Adipocyte (in vitro differentiated cells): ENCODE results near the gene INCA1.
A peak's percentile ranks its signal among the peaks of the same experiment; 100 is the strongest.

Experiments used
- DNase-seq: peaks from one replicate; pipeline ENCODE4 v3.0.0-alpha.2; 2015; ENCODE audit warnings: low read depth
- H3K27me3 ChIP-seq: replicated peaks from 2 replicates; pipeline ENCODE4 v1.7.0; 2013; ENCODE audit warnings: mild to moderate bottlenecking, low read length, moderate library complexity; ENCODE audit not compliant: control insufficient read depth, insufficient read depth
- H3K36me3 ChIP-seq: 2 replicates; pipeline ENCODE4 v1.7.0; 2013; ENCODE audit warnings: low read length, mild to moderate bottlenecking, moderate library complexity; ENCODE audit not compliant: control insufficient read depth, insufficient read depth, severe bottlenecking
- H3K4me1 ChIP-seq: 2 replicates; pipeline ENCODE4 v1.7.0; 2013; ENCODE audit warnings: mild to moderate bottlenecking, low read length, moderate library complexity; ENCODE audit not compliant: control insufficient read depth, insufficient read depth
- H3K4me3 ChIP-seq: 2 replicates; pipeline ENCODE4 v1.7.0; 2013; ENCODE audit warnings: mild to moderate bottlenecking, low read length, moderate library complexity
- H3K9ac ChIP-seq: 2 replicates; pipeline ENCODE4 v1.7.0; 2013; ENCODE audit warnings: mild to moderate bottlenecking, low read length, moderate library complexity
- H3K9me3 ChIP-seq: 2 replicates; pipeline ENCODE4 v1.7.0; 2013; ENCODE audit warnings: mild to moderate bottlenecking, low read length, moderate library complexity; ENCODE audit not compliant: control insufficient read depth

Gene INCA1

DNA sequence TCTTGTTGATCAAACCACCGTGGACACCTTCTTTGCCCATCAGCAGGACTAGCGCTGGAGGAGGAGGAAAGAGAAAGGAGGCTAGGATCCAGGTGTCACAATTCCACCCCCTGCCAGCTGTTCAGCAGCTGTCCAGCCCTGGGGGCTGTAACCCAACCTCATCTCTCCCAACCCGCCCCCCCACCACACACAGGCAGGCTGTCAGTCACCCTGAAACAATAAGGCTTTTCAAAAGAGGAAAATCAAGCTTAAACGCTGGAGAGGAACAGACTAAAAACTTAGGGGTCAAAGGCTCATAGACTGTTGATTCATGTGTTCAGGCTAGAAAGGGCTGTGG is 51.4 kb downstream of the INCA1 start:
- no peaks in the 10 kb centered on the region for H3K9me3 ChIP-seq
- H3K4me3 ChIP-seq: peak overlapping the region; percentile 98
- H3K4me1 ChIP-seq: peaks cover 51% of the 10 kb centered on the region
- H3K9ac ChIP-seq: peak overlapping the region; percentile 100
- H3K27me3 ChIP-seq: no peaks in the 10 kb centered on the region
- DNase-seq: peak; percentile 26
- H3K36me3 ChIP-seq: peaks cover 44% of the 10 kb centered on the region

DNA sequence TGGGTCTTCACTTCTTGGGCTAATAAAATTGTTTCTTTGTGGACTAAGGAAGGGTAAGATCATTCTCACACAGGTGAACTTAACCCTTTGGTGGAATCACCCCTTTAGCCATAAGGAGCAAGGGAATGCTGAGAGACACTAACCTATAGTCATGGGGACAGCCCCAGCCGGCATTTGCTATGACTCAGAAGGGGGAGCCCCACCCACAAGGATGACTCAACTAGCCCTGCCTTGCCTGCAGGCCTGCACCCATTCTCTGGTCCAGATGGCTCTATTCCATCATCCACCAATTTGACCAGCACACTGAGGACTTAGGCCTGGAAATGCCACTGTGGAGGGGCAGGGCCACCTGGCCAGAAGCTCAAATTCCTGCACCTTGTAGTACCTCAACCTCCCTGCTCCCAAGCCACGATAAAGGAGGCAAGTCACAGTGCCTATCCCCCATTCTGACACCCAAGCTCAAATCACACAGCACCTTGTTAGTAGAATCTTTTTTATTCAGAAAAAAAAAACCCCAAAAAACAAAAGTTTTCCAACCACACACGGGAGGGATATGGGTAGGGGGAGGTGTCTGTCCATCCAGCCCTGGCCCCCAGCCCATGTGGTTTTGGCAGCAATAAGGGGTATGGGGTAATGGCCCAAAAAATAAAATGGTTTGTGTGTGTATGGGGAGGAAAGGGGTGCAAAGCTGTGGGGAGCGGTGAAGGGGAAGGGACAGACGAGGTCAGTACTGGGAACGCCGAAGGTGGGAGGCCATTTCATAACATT is 52.0 kb downstream of the INCA1 start:
- Histone ChIP-seq H3K4me1 (peaks cover 47% of the 10 kb centered on the region), H3K9me3 (no peaks in the 10 kb centered on the region), H3K27me3 (no peaks in the 10 kb centered on the region), H3K36me3 (peaks cover 44% of the 10 kb centered on the region), H3K9ac (peak overlapping the region; percentile 100), H3K4me3 (peak overlapping the region; percentile 98)
- DNase-seq: peak; percentile 92

DNA sequence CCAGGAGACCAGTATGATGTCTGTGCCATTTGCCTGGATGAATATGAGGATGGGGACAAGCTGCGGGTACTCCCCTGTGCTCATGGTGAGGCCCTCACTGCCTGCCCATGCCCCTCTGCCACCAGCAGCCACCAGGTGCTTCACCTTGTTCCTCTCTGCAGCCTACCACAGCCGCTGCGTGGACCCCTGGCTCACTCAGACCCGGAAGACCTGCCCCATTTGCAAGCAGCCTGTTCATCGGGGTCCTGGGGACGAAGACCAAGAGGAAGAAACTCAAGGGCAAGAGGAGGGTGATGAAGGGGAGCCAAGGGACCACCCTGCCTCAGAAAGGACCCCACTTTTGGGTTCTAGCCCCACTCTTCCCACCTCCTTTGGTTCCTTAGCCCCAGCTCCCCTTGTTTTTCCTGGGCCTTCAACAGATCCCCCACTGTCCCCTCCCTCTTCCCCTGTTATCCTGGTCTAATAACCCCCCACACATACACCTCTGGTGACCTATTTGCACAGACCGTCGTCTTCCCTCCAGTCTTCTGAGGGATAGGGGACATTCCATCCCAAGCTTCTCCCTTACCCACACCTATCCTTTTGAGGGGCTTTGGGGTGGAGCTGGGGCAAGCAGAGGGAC is 52.7 kb downstream of the INCA1 start:
- H3K9me3 ChIP-seq: no peaks in the 10 kb centered on the region
- H3K9ac ChIP-seq: peak overlapping the region; percentile 100
- peaks cover 44% of the 10 kb centered on the region for H3K4me1 ChIP-seq
- no peaks in the 10 kb centered on the region for H3K27me3 ChIP-seq
- DNase-seq: no peak
- H3K36me3 ChIP-seq: peaks cover 44% of the 10 kb centered on the region
- H3K4me3 ChIP-seq: peak overlapping the region; percentile 98

DNA sequence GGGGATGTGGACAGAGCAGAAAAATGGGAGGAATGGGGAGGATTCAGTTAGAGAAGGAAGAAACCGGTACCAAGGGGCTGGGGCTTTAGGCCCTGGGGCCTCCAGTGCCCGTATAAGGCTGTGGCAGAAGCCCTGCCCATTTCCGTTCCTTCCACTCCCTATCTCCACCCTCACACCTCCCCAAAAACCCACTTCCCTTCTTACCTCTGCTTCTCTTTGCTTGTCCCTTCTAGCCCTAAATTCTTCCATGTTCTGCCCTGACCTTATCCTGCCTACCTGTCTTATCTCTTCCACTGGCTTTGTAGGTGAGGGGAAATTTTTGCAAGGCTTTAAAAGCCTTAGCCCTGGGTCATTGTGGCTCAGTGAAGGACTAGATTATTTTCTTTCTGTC is 53.2 kb downstream of the INCA1 start:
- DNase-seq: no peak
- H3K36me3 ChIP-seq: peaks cover 44% of the 10 kb centered on the region
- H3K27me3 ChIP-seq: no peaks in the 10 kb centered on the region
- peaks cover 45% of the 10 kb centered on the region for H3K4me1 ChIP-seq
- H3K4me3 ChIP-seq: no peak overlapping the region
- H3K9me3 ChIP-seq: no peaks in the 10 kb centered on the region
- H3K9ac ChIP-seq: peak overlapping the region; percentile 100

DNA sequence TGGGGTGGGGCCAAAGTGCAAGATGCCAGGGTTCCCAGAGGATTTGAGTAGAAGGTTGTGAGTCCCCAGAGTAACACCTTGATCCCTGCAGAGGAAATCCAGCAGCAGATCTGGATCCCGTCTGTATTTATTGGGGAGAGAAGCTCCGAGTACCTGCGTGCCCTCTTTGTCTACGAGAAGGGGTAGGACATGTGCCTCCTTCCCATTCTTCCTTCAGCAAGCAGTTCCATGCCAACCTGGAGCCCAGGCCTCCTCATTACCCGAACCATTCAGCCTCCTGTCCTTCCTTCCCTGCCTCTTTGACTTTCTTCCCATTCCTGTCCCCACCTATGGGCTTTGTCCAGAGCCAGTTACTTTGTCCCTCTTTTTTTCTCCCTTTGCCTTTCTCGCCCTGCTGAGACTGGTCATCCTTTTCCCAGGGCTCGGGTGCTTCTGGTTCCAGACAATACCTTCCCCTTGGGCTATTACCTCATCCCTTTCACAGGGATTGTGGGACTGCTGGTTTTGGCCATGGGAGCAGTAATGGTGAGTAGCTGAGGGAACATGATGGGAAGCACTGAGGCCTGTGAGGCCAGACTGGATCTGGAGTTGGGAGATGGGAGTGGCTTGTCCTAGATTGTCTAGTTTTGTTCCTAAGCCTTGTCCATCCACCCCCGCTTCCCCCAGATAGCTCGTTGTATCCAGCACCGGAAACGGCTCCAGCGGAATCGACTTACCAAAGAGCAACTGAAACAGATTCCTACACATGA is 54.4 kb downstream of the INCA1 start:
- no peaks in the 10 kb centered on the region for H3K9me3 ChIP-seq

DNA sequence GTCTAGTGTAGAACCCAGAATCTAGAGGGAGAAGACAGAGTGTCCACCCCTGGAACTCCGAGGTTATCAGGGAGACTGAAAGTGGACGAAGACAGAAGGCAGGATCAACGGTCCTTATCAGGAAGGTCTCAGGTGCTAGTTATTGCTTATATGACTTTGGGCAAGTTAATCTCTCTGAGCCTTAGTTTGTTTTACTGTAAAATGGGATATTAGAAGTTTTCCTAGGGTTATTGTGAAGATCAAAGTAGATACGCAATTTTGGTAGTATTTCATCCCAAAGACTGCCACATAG is 56.1 kb downstream of the INCA1 start:
- no peak for DNase-seq
- H3K4me3 ChIP-seq: peak overlapping the region; percentile 97
- no peaks in the 10 kb centered on the region for H3K27me3 ChIP-seq
- peaks cover 54% of the 10 kb centered on the region for H3K4me1 ChIP-seq
- peaks cover 60% of the 10 kb centered on the region for H3K36me3 ChIP-seq
- peak overlapping the region; percentile 99 for H3K9ac ChIP-seq
- no peaks in the 10 kb centered on the region for H3K9me3 ChIP-seq

More for the DNA sequence above, 54.4 kb downstream of the INCA1 start:
- no peak for DNase-seq
- Histone ChIP-seq H3K4me1 (peaks cover 57% of the 10 kb centered on the region), H3K9ac (no peak overlapping the region), H3K27me3 (no peaks in the 10 kb centered on the region), H3K36me3 (peaks cover 50% of the 10 kb centered on the region), H3K4me3 (no peak overlapping the region)

DNA sequence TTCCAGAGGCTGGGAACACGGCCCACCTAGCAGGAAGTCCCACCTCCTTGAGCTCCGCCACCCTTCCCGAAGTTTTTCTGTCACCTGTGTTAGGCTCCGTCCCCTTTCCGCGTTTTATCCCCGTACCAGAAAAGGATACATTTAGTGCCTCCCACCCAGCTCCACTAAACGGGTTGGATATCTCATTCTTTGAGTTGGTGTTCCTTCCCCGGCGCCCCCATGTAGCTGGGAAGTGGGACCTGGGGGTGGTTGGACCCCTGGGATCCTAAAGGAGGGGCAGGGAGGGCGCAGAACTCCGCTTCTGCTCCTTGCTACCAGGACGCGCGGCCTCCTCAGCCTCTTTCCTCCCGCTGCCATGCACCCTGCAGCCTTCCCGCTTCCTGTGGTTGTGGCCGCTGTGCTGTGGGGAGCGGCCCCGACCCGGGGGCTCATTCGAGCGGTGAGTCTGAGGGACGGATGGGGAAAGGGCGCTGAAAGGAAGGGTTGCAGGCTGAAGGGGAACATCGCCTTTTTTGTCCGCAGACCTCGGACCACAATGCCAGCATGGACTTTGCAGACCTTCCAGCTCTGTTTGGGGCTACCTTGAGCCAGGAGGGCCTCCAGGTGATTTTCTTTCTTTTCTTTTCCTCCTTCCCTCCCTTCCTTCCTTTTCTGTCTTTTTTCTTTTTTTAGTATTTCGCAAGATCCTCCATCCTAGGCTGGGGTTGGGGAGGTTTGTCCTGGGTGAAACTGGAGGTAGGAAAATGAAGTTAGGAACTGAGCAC is 56.6 kb downstream of the INCA1 start:
- DNase-seq: peak; percentile 34

DNA sequence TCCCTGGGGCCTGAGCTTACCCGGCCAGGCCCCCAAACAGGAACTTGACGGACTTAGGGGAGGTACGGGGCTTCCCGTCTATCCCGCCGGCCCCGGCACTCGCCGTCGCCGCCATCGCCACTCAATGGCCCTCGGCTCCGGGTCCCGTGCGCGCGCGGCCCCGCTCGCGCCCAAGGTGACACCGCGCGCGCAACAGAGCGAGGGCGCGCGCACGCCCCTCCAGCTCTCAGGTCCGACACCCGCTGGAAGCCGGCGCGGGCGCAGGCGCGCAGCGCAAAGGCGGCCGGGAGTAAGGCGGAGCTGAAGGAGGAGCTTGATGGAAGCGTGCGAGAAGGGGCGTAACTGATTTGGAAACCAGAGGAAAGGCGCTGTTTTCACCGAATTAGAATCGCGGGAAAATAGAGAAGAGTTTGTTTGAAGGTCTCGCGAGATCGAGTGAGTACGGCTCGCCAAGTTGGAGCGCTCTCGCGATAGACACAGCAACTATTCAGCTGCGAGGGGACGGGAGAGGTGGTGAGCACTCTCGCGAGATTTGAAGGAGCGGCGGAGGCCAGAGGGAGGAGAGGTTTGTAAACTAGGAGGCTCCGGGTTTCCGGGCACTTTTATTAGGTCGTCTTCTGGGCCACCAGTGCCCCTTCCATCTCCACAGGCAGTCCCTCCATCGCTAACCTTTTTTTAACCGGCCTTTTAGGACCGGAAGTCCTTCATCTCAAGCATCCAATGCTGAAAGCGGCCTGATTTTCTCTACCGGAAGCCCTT is 57.3 kb downstream of the INCA1 start, which contains the start of the genes RNF167 and SLC25A11:
Gene RNF167, plus strand, starts transcription at position 473 of the 759 bp plus-strand sequence. CDS start 642 bp downstream, outside the sequence.
Gene SLC25A11, minus strand, starts transcription at position 251 of the 759 bp plus-strand sequence. Its CDS starts 136 bp downstream, at position 115.
- Histone ChIP-seq H3K36me3 (peaks cover 55% of the 10 kb centered on the region), H3K9me3 (no peaks in the 10 kb centered on the region), H3K4me1 (peaks cover 41% of the 10 kb centered on the region), H3K27me3 (no peaks in the 10 kb centered on the region), H3K4me3 (peak within 1 kb of the TSS; percentile 97), H3K9ac (peak within 1 kb of the TSS; percentile 99)
- DNase-seq: peak; percentile 100

More for the DNA sequence above, 56.6 kb downstream of the INCA1 start:
- H3K36me3 ChIP-seq: peaks cover 59% of the 10 kb centered on the region
- peak overlapping the region; percentile 99 for H3K9ac ChIP-seq
- no peaks in the 10 kb centered on the region for H3K27me3 ChIP-seq
- H3K4me3 ChIP-seq: peak overlapping the region; percentile 97
- H3K4me1 ChIP-seq: peaks cover 49% of the 10 kb centered on the region
- H3K9me3 ChIP-seq: no peaks in the 10 kb centered on the region

DNA sequence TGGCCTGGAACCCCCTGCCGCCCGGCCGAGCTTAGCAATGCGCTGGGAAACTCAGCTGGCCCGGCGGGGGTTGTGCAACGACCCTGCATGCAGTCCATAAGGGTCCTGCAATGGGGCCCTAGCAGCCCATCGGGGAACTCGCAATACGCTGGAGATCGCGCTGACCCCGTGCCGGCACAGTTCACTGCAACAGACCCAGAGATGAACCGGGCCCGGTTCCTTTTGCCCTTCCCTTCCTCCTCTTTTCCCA is 57.9 kb downstream of the INCA1 start:
- Histone ChIP-seq H3K4me3 (peak overlapping the region; percentile 97), H3K9ac (peak overlapping the region; percentile 99), H3K36me3 (peaks cover 50% of the 10 kb centered on the region), H3K27me3 (no peaks in the 10 kb centered on the region), H3K9me3 (no peaks in the 10 kb centered on the region), H3K4me1 (peaks cover 38% of the 10 kb centered on the region)
- DNase-seq: peak; percentile 66

DNA sequence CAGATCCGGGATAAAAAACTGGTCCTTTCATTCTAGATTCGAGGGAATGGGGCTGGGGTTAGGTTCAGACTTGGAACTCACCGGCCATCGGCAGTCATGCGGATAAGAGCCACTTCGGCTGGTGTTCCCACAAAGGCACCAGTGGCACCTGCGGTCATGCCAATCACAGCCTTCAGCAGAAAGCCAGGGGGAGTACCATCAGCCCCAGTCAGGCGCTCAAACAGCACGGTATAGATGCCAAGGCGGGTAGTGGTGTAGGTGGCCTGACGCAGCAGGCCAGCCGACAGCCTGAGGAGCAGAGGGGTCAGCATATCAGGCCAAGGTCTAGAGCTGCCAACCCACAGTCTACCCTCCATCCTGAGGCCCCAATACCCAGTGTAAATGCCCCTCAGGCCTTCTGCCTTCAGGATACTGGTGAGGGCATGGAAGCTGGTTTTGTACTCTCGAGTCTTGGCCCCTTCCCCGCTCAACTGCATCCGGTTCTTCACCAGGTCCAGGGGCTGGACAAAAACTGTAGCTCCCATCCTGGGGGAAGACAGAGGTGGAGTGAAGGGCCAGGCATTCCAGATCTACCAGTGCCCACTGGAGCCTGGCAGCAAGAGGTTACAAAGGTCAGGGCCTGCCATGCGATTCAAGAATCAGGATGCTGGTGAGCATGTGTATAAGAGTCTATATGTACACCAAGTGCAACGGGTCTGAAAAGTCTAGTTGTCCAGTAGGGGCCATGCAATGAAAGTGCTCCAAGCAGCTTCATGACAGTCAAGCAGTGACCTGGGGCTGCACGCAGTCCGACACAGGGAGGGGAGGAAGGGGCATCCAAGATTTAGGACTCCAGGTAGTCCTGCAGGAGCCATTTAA is 58.4 kb downstream of the INCA1 start:
- Histone ChIP-seq H3K36me3 (peaks cover 44% of the 10 kb centered on the region), H3K27me3 (no peaks in the 10 kb centered on the region), H3K9ac (peak overlapping the region; percentile 99), H3K4me3 (peak overlapping the region; percentile 97), H3K9me3 (no peaks in the 10 kb centered on the region), H3K4me1 (peaks cover 42% of the 10 kb centered on the region)
- peak; percentile 21 for DNase-seq
